ENCODE results near the gene MARK3. TPM values are rescaled to one million over a fixed set of nuclear protein-coding genes. Genes with fewer than 3 reads are reported as not detected.
A peak's percentile ranks its signal among the peaks of the same experiment; 100 is the strongest.

Gene MARK3
- total RNA-seq, 1 donor from 2014 or later: 90.6 TPM

GRCh38 chr14:103408491-103409155, 23.4 kb downstream of the MARK3 start:
- intact Hi-C loops (cut with micrococcal nuclease): no loop called here
- Mint-ChIP-seq H3K36me3 (ENCODE audit: low read depth) (peaks cover 12% of the 10 kb centered on the region), H3K9me3 (no peaks in the 10 kb centered on the region), H3K4me1 (ENCODE audit: low read depth) (peaks cover 16% of the 10 kb centered on the region), H3K4me3 (no peak overlapping the region), H3K27ac (no peak overlapping the region), H3K27me3 (ENCODE audit: insufficient read depth) (no peaks in the 10 kb centered on the region)
- no peak for DNase-seq (ENCODE audit: low spot score)

- Mint-ChIP-seq H3K27ac (peak overlapping the region; percentile 26), H3K36me3 (ENCODE audit: low read depth) (peaks cover 19% of the 10 kb centered on the region), H3K27me3 (ENCODE audit: insufficient read depth) (no peaks in the 10 kb centered on the region), H3K4me1 (ENCODE audit: low read depth) (peaks cover 28% of the 10 kb centered on the region), H3K4me3 (no peak overlapping the region), H3K9me3 (no peaks in the 10 kb centered on the region)
- DNase-seq (ENCODE audit: low spot score): no peak
- intact Hi-C loops (cut with micrococcal nuclease): no loop called here
Observed at GRCh38 chr14:103416916-103417315, 31.7 kb downstream of the MARK3 start.

- H3K4me1 Mint-ChIP-seq (ENCODE audit: low read depth): peaks cover 29% of the 10 kb centered on the region
- no peaks in the 10 kb centered on the region for H3K9me3 Mint-ChIP-seq
- no peaks in the 10 kb centered on the region for H3K27me3 Mint-ChIP-seq (ENCODE audit: insufficient read depth)
- H3K27ac Mint-ChIP-seq: peak overlapping the region; percentile 34
- H3K4me3 Mint-ChIP-seq: no peak overlapping the region
- no peak for DNase-seq (ENCODE audit: low spot score)
- H3K36me3 Mint-ChIP-seq (ENCODE audit: low read depth): peaks cover 19% of the 10 kb centered on the region
- intact Hi-C loops (cut with micrococcal nuclease): no loop called here
Observed at GRCh38 chr14:103418481-103418818, 33.2 kb downstream of the MARK3 start.

GRCh38 chr14:103421556-103421955, 36.3 kb downstream of the MARK3 start:
- intact Hi-C loops (cut with micrococcal nuclease): no loop called here
- DNase-seq (ENCODE audit: low spot score): no peak
- no peak overlapping the region for H3K27ac Mint-ChIP-seq
- peaks cover 14% of the 10 kb centered on the region for H3K36me3 Mint-ChIP-seq (ENCODE audit: low read depth)
- H3K27me3 Mint-ChIP-seq (ENCODE audit: insufficient read depth): no peaks in the 10 kb centered on the region
- no peak overlapping the region for H3K4me3 Mint-ChIP-seq
- H3K9me3 Mint-ChIP-seq: no peaks in the 10 kb centered on the region
- H3K4me1 Mint-ChIP-seq (ENCODE audit: low read depth): peaks cover 33% of the 10 kb centered on the region

- peaks cover 25% of the 10 kb centered on the region for H3K4me1 Mint-ChIP-seq (ENCODE audit: low read depth)
- no peaks in the 10 kb centered on the region for H3K9me3 Mint-ChIP-seq
- H3K36me3 Mint-ChIP-seq (ENCODE audit: low read depth): peaks cover 13% of the 10 kb centered on the region
- no peaks in the 10 kb centered on the region for H3K27me3 Mint-ChIP-seq (ENCODE audit: insufficient read depth)
- intact Hi-C loops (cut with micrococcal nuclease): no loop called here
- H3K27ac Mint-ChIP-seq: no peak overlapping the region
- no peak overlapping the region for H3K4me3 Mint-ChIP-seq
- DNase-seq (ENCODE audit: low spot score): no peak
Observed at GRCh38 chr14:103423050-103423461, 37.8 kb downstream of the MARK3 start.

- DNase-seq (ENCODE audit: low spot score): peak; percentile 2
- H3K9me3 Mint-ChIP-seq: no peaks in the 10 kb centered on the region
- H3K4me1 Mint-ChIP-seq (ENCODE audit: low read depth): peaks cover 22% of the 10 kb centered on the region
- H3K27ac Mint-ChIP-seq: peak overlapping the region; percentile 29
- peaks cover 13% of the 10 kb centered on the region for H3K36me3 Mint-ChIP-seq (ENCODE audit: low read depth)
- H3K4me3 Mint-ChIP-seq: no peak overlapping the region
- intact Hi-C loops (cut with micrococcal nuclease): loop anchor here (5.0 kb wide), 1 partner anchor 40 kb away; the partner anchor contains the start of gene MARK3
- H3K27me3 Mint-ChIP-seq (ENCODE audit: insufficient read depth): no peaks in the 10 kb centered on the region
Observed at GRCh38 chr14:103427485-103428443, 42.5 kb downstream of the MARK3 start.

- DNase-seq (ENCODE audit: low spot score): no peak
- Mint-ChIP-seq H3K4me1 (ENCODE audit: low read depth) (peaks cover 25% of the 10 kb centered on the region), H3K27me3 (ENCODE audit: insufficient read depth) (no peaks in the 10 kb centered on the region), H3K36me3 (ENCODE audit: low read depth) (peaks cover 13% of the 10 kb centered on the region), H3K4me3 (no peak overlapping the region), H3K9me3 (no peaks in the 10 kb centered on the region), H3K27ac (peak overlapping the region; percentile 23)
- intact Hi-C loops (cut with micrococcal nuclease): loop anchor here (5.0 kb wide), 1 partner anchor 42 kb away; the partner anchor contains the start of gene MARK3
Observed at GRCh38 chr14:103428723-103429556, 43.7 kb downstream of the MARK3 start.

- H3K36me3 Mint-ChIP-seq (ENCODE audit: low read depth): peaks cover 9% of the 10 kb centered on the region
- DNase-seq (ENCODE audit: low spot score): no peak
- intact Hi-C loops (cut with micrococcal nuclease): no loop called here
- H3K4me1 Mint-ChIP-seq (ENCODE audit: low read depth): peaks cover 22% of the 10 kb centered on the region
- H3K27me3 Mint-ChIP-seq (ENCODE audit: insufficient read depth): no peaks in the 10 kb centered on the region
- H3K27ac Mint-ChIP-seq: no peak overlapping the region
- H3K4me3 Mint-ChIP-seq: no peak overlapping the region
- no peaks in the 10 kb centered on the region for H3K9me3 Mint-ChIP-seq
Observed at GRCh38 chr14:103430358-103430757, 45.1 kb downstream of the MARK3 start.

GRCh38 chr14:103432627-103433026, 47.4 kb downstream of the MARK3 start:
- no peak overlapping the region for H3K27ac Mint-ChIP-seq
- no peaks in the 10 kb centered on the region for H3K27me3 Mint-ChIP-seq (ENCODE audit: insufficient read depth)
- DNase-seq (ENCODE audit: low spot score): no peak
- intact Hi-C loops (cut with micrococcal nuclease): no loop called here
- no peak overlapping the region for H3K4me3 Mint-ChIP-seq
- H3K36me3 Mint-ChIP-seq (ENCODE audit: low read depth): peaks cover 8% of the 10 kb centered on the region
- peaks cover 19% of the 10 kb centered on the region for H3K4me1 Mint-ChIP-seq (ENCODE audit: low read depth)
- H3K9me3 Mint-ChIP-seq: no peaks in the 10 kb centered on the region

- Mint-ChIP-seq H3K27ac (no peak overlapping the region), H3K36me3 (ENCODE audit: low read depth) (peaks cover 2% of the 10 kb centered on the region), H3K4me3 (no peak overlapping the region), H3K4me1 (ENCODE audit: low read depth) (peaks cover 7% of the 10 kb centered on the region), H3K27me3 (ENCODE audit: insufficient read depth) (no peaks in the 10 kb centered on the region), H3K9me3 (no peaks in the 10 kb centered on the region)
- no peak for DNase-seq (ENCODE audit: low spot score)
- intact Hi-C loops (cut with micrococcal nuclease): no loop called here
Observed at GRCh38 chr14:103433916-103434563, 48.8 kb downstream of the MARK3 start.

- intact Hi-C loops (cut with micrococcal nuclease): no loop called here
- no peak overlapping the region for H3K27ac Mint-ChIP-seq
- no peak for DNase-seq (ENCODE audit: low spot score)
- H3K36me3 Mint-ChIP-seq (ENCODE audit: low read depth): peaks cover 3% of the 10 kb centered on the region
- peaks cover 5% of the 10 kb centered on the region for H3K4me1 Mint-ChIP-seq (ENCODE audit: low read depth)
- no peaks in the 10 kb centered on the region for H3K9me3 Mint-ChIP-seq
- H3K27me3 Mint-ChIP-seq (ENCODE audit: insufficient read depth): no peaks in the 10 kb centered on the region
- H3K4me3 Mint-ChIP-seq: no peak overlapping the region
Observed at GRCh38 chr14:103434868-103435442, 49.7 kb downstream of the MARK3 start.

GRCh38 chr14:103436533-103436932, 51.3 kb downstream of the MARK3 start:
- no peak overlapping the region for H3K27ac Mint-ChIP-seq
- intact Hi-C loops (cut with micrococcal nuclease): no loop called here
- DNase-seq (ENCODE audit: low spot score): no peak
- H3K4me1 Mint-ChIP-seq (ENCODE audit: low read depth): peaks cover 5% of the 10 kb centered on the region
- no peak overlapping the region for H3K4me3 Mint-ChIP-seq
- H3K36me3 Mint-ChIP-seq (ENCODE audit: low read depth): peaks cover 3% of the 10 kb centered on the region
- H3K27me3 Mint-ChIP-seq (ENCODE audit: insufficient read depth): no peaks in the 10 kb centered on the region
- no peaks in the 10 kb centered on the region for H3K9me3 Mint-ChIP-seq
